KMS-11 (cell line): ENCODE results near the gene PSMB2.

Experiments
- H2AFZ ChIP-seq: fragments of 200-600 bp; sonication (generic); 2 replicates; pipeline ENCODE4 v1.6.1; 2016; ENCODE audit warnings: antibody characterized with exemption, mixed run types, low read depth
- H3K27ac ChIP-seq: fragments of 200-600 bp; sonication (generic); 2 replicates; pipeline ENCODE4 v1.6.1; 2016; ENCODE audit warnings: mild to moderate bottlenecking, mixed run types
- H3K27me3 ChIP-seq: fragments of 200-600 bp; sonication (generic); 2 replicates; pipeline ENCODE4 v1.6.1; 2017; ENCODE audit warnings: mild to moderate bottlenecking, low read depth, mixed run types, moderate library complexity; ENCODE audit not compliant: insufficient read depth
- H3K36me3 ChIP-seq: fragments of 200-600 bp; sonication (generic); 2 replicates; pipeline ENCODE4 v1.6.1; 2017; ENCODE audit warnings: mild to moderate bottlenecking, mixed run types; ENCODE audit not compliant: insufficient read depth
- H3K4me1 ChIP-seq: fragments of 200-600 bp; sonication (generic); 2 replicates; pipeline ENCODE4 v1.6.1; 2016; ENCODE audit warnings: mild to moderate bottlenecking, low read depth, mixed run types; ENCODE audit not compliant: poor library complexity, severe bottlenecking
- H3K4me2 ChIP-seq: fragments of 200-600 bp; sonication (generic); 2 replicates; pipeline ENCODE4 v1.7.0; 2016; ENCODE audit warnings: mild to moderate bottlenecking, mixed run types
- H3K4me3 ChIP-seq: fragments of 200-600 bp; sonication (generic); IDR thresholded peaks from 2 replicates; pipeline ENCODE4 v1.6.1; 2017; ENCODE audit warnings: low read depth, low read length, mixed read lengths; ENCODE audit not compliant: insufficient read depth
- H3K79me2 ChIP-seq: fragments of 200-600 bp; sonication (generic); 2 replicates; pipeline ENCODE4 v1.6.1; 2016; ENCODE audit warnings: low read depth, mixed run types; ENCODE audit not compliant: insufficient read depth
- H3K9ac ChIP-seq: fragments of 200-600 bp; sonication (generic); 2 replicates; pipeline ENCODE4 v1.6.1; 2016; ENCODE audit warnings: mild to moderate bottlenecking, mixed run types
- H4K20me1 ChIP-seq: fragments of 200-600 bp; sonication (generic); 2 replicates; pipeline ENCODE4 v1.6.1; 2016; ENCODE audit warnings: mild to moderate bottlenecking, mixed run types; ENCODE audit not compliant: insufficient read depth
- CTCF ChIP-seq: fragments of 200-600 bp; sonication (generic); conservative IDR thresholded peaks from 2 replicates; pipeline ENCODE4 v1.6.1; 2017; ENCODE audit warnings: low read depth, mild to moderate bottlenecking, antibody characterized with exemption, low read length, moderate library complexity, mixed read lengths

PSMB2 gene

GRCh38 chr1:35656148-35656862 is 15.0 kb upstream of the PSMB2 start:
- Histone ChIP-seq H3K4me1 (peaks cover under 1% of the 10 kb centered on the region), H3K4me3 (no peak overlapping the region), H3K27me3 (no peaks in the 10 kb centered on the region), H3K79me2 (no peaks in the 10 kb centered on the region), H4K20me1 (no peaks in the 10 kb centered on the region), H3K4me2 (no peak overlapping the region), H2AFZ (no peak overlapping the region), H3K36me3 (no peaks in the 10 kb centered on the region), H3K27ac (no peak overlapping the region), H3K9ac (no peak overlapping the region)
- TF ChIP-seq CTCF = no peak

GRCh38 chr1:35655196-35655595 is 13.9 kb upstream of the PSMB2 start:
- no peak for TF ChIP-seq CTCF
- no peaks in the 10 kb centered on the region for H3K27me3 ChIP-seq
- no peaks in the 10 kb centered on the region for H4K20me1 ChIP-seq
- no peak overlapping the region for H3K4me2 ChIP-seq
- H3K36me3 ChIP-seq = no peaks in the 10 kb centered on the region
- H3K27ac ChIP-seq = no peak overlapping the region
- H3K79me2 ChIP-seq = no peaks in the 10 kb centered on the region
- no peak overlapping the region for H3K9ac ChIP-seq
- no peak overlapping the region for H2AFZ ChIP-seq
- no peaks in the 10 kb centered on the region for H3K4me1 ChIP-seq
- no peak overlapping the region for H3K4me3 ChIP-seq

GRCh38 chr1:35650416-35650815 is 9.1 kb upstream of the PSMB2 start:
- H4K20me1 ChIP-seq = no peaks in the 10 kb centered on the region
- no peak overlapping the region for H2AFZ ChIP-seq
- H3K27me3 ChIP-seq = no peaks in the 10 kb centered on the region; the same call in 1 of the 2 replicates
- no peak overlapping the region for H3K4me2 ChIP-seq
- H3K36me3 ChIP-seq = no peaks in the 10 kb centered on the region
- no peaks in the 10 kb centered on the region for H3K4me1 ChIP-seq
- TF ChIP-seq CTCF = no peak
- H3K79me2 ChIP-seq = no peaks in the 10 kb centered on the region
- no peak overlapping the region for H3K27ac ChIP-seq
- H3K4me3 ChIP-seq = no peak overlapping the region
- H3K9ac ChIP-seq = no peak overlapping the region

- TF ChIP-seq CTCF = no peak
- Histone ChIP-seq H3K27me3 (no peaks in the 10 kb centered on the region; the same call in 1 of the 2 replicates), H3K4me2 (no peak overlapping the region), H3K36me3 (no peaks in the 10 kb centered on the region), H3K79me2 (peaks cover 3% of the 10 kb centered on the region), H3K9ac (no peak overlapping the region), H2AFZ (no peak overlapping the region), H4K20me1 (no peaks in the 10 kb centered on the region; the same call in 1 of the 2 replicates), H3K27ac (no peak overlapping the region), H3K4me1 (no peaks in the 10 kb centered on the region), H3K4me3 (no peak overlapping the region)
These were observed 4.7 kb upstream of the PSMB2 start for GRCh38 chr1:35646043-35646442.
